Loucy (cell line): Measurements from ENCODE around the gene YIPF1.

Source experiments
- H2AFZ ChIP-seq: fragments of 200-600 bp; sonication (generic); 2 replicates; pipeline ENCODE4 v1.6.0; 2016; ENCODE audit warnings: antibody characterized with exemption, mild to moderate bottlenecking, low read length, moderate library complexity
- H3F3A ChIP-seq: fragments of 200-600 bp; 2 replicates; pipeline ENCODE4 v1.6.0; 2016; ENCODE audit warnings: antibody characterized with exemption, low read depth, mild to moderate bottlenecking
- H3K27me3 ChIP-seq: fragments of 200-600 bp; sonication (generic); 2 replicates; pipeline ENCODE4 v1.6.1; 2014; ENCODE audit warnings: low read length, mild to moderate bottlenecking; ENCODE audit not compliant: insufficient read depth, poor library complexity, severe bottlenecking
- H3K36me3 ChIP-seq: fragments of 200-600 bp; sonication (generic); 2 replicates; pipeline ENCODE4 v1.6.1; 2016; ENCODE audit warnings: low read length; ENCODE audit not compliant: insufficient read depth
- H3K4me1 ChIP-seq: fragments of 200-600 bp; sonication (generic); 2 replicates; pipeline ENCODE4 v1.5.1; 2014; ENCODE audit warnings: low read length, mild to moderate bottlenecking; ENCODE audit not compliant: insufficient read depth, poor library complexity, severe bottlenecking
- H3K4me2 ChIP-seq: fragments of 200-600 bp; sonication (generic); 2 replicates; pipeline ENCODE4 v1.6.0; 2014; ENCODE audit warnings: antibody characterized with exemption, low read length, low read depth, mild to moderate bottlenecking; ENCODE audit not compliant: poor library complexity, severe bottlenecking
- H3K4me3 ChIP-seq: fragments of 200-600 bp; sonication (generic); 2 replicates; pipeline ENCODE4 v1.5.1; 2014; ENCODE audit warnings: low read length, mild to moderate bottlenecking, mixed read lengths; ENCODE audit not compliant: poor library complexity, severe bottlenecking
- H3K79me2 ChIP-seq: fragments of 200-600 bp; sonication (generic); 2 replicates; pipeline ENCODE4 v1.6.1; 2014; ENCODE audit warnings: low read length; ENCODE audit not compliant: insufficient read depth
- H3K9ac ChIP-seq: fragments of 200-600 bp; sonication (generic); 2 replicates; pipeline ENCODE4 v1.6.0; 2014; ENCODE audit warnings: mild to moderate bottlenecking, low read depth, low read length, moderate library complexity; ENCODE audit not compliant: poor library complexity, severe bottlenecking
- H3K9me2 ChIP-seq: fragments of 200-600 bp; sonication (generic); replicated peaks from 2 replicates; pipeline ENCODE4 v1.6.1; 2016; ENCODE audit warnings: low read depth, low read length, mixed read lengths
- H3K9me3 ChIP-seq: fragments of 200-600 bp; sonication (generic); 2 replicates; pipeline ENCODE4 v1.6.1; 2014; ENCODE audit warnings: mild to moderate bottlenecking, antibody characterized with exemption, low read length, low read depth; ENCODE audit not compliant: insufficient read depth
- H4K20me1 ChIP-seq: fragments of 200-600 bp; sonication (generic); 2 replicates; pipeline ENCODE4 v1.6.0; 2014; ENCODE audit warnings: antibody characterized with exemption, low read length, mild to moderate bottlenecking; ENCODE audit not compliant: insufficient read depth, poor library complexity, severe bottlenecking
- CTCF ChIP-seq: fragments of 200-600 bp; sonication (generic); conservative IDR thresholded peaks from 2 replicates; pipeline ENCODE4 v1.5.1; 2014; ENCODE audit warnings: mild to moderate bottlenecking, antibody characterized with exemption, low read length
- EZH2phosphoT487 ChIP-seq: fragments of 200-600 bp; IDR thresholded peaks from 2 replicates; pipeline ENCODE4 v1.6.1; 2018; ENCODE audit warnings: antibody characterized with exemption, mild to moderate bottlenecking, moderate library complexity, borderline replicate concordance

The YIPF1 gene

DNA sequence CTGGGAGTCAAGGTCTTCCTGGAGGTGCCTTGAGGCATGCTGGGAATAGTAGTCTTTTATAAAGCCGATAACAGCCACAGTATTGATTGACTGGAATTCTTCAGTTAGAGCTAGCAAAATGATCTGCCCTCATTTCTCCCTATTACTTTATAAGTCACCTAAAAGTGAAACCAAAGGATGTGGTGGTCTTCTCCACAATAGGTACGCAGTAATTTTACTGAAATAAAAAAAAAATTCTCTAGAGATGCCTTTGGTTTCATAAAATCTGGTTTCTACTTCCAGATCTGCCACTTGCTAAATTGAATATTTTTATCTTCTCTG is 51.0 kb downstream of the YIPF1 start:
- Histone ChIP-seq H3K9me2 (no peaks in the 10 kb centered on the region), H3K4me1 (peaks cover 27% of the 10 kb centered on the region), H3F3A (no peaks in the 10 kb centered on the region), H3K36me3 (no peaks in the 10 kb centered on the region), H2AFZ (peak overlapping the region; percentile 92), H3K4me3 (peak overlapping the region; percentile 96), H3K27me3 (peaks cover 4% of the 10 kb centered on the region), H3K79me2 (peaks cover 44% of the 10 kb centered on the region), H3K9ac (peak overlapping the region; percentile 93), H3K9me3 (peaks cover 3% of the 10 kb centered on the region; the same call in 1 of the 2 replicates), H3K4me2 (peak overlapping the region; percentile 70), H4K20me1 (peaks cover 16% of the 10 kb centered on the region)
- no peak for TF ChIP-seq EZH2phosphoT487
- TF ChIP-seq CTCF: no peak

- Histone ChIP-seq H3K9me3 (peaks cover 3% of the 10 kb centered on the region; the same call in 1 of the 2 replicates), H4K20me1 (peaks cover 20% of the 10 kb centered on the region), H3K9ac (peak within 1 kb of the TSS; percentile 93), H3K9me2 (no peaks in the 10 kb centered on the region), H3K4me3 (peak within 1 kb of the TSS; percentile 96), H3K79me2 (peaks cover 48% of the 10 kb centered on the region), H3K27me3 (peaks cover 4% of the 10 kb centered on the region), H2AFZ (peak within 1 kb of the TSS; percentile 92), H3K4me1 (peaks cover 27% of the 10 kb centered on the region), H3F3A (no peaks in the 10 kb centered on the region), H3K4me2 (peak within 1 kb of the TSS; percentile 70), H3K36me3 (no peaks in the 10 kb centered on the region)
- TF ChIP-seq EZH2phosphoT487 (no peak), CTCF (no peak)
These were observed 51.5 kb downstream of the YIPF1 start, which contains the start of gene NDC1 for GRCh38 chr1:53837924-53838653. Gene NDC1, minus strand, starts transcription at chr1:53838296. Its CDS starts 35 bp downstream, at chr1:53838261.

- Histone ChIP-seq H3K36me3 (no peaks in the 10 kb centered on the region), H3K4me3 (peak overlapping the region; percentile 96), H2AFZ (peak overlapping the region; percentile 86), H3K9ac (peak overlapping the region; percentile 93), H3F3A (no peaks in the 10 kb centered on the region), H4K20me1 (peaks cover 24% of the 10 kb centered on the region), H3K4me2 (peak overlapping the region; percentile 70), H3K27me3 (peaks cover 4% of the 10 kb centered on the region), H3K79me2 (peaks cover 53% of the 10 kb centered on the region), H3K9me2 (no peaks in the 10 kb centered on the region), H3K9me3 (peaks cover 3% of the 10 kb centered on the region; the same call in 1 of the 2 replicates), H3K4me1 (peaks cover 27% of the 10 kb centered on the region)
- TF ChIP-seq EZH2phosphoT487 (no peak), CTCF (no peak)
These were observed 52.0 kb downstream of the YIPF1 start for GRCh38 chr1:53837646-53837923.
